Nephron progenitor cell (in vitro differentiated cells): ENCODE measurements around the gene TMEM182.

ENCODE experiments used
- DNase-seq: peaks from one replicate; pipeline ENCODE4 v3.0.0; 2021
- H3K27ac Mint-ChIP-seq: 2 replicates; pipeline ENCODE4 v1.8.0; 2021; ENCODE audit warnings: mild to moderate bottlenecking, moderate library complexity, mixed read lengths
- H3K27me3 Mint-ChIP-seq: 2 replicates; pipeline ENCODE4 v1.8.0; 2021; ENCODE audit warnings: mild to moderate bottlenecking, low read depth, mixed read lengths; ENCODE audit not compliant: poor library complexity
- H3K36me3 Mint-ChIP-seq: 2 replicates; pipeline ENCODE4 v1.8.0; 2021; ENCODE audit warnings: low read depth, mixed read lengths
- H3K4me1 Mint-ChIP-seq: 2 replicates; pipeline ENCODE4 v1.8.0; 2021; ENCODE audit warnings: mixed read lengths
- H3K4me3 Mint-ChIP-seq: 2 replicates; pipeline ENCODE4 v1.8.0; 2021; ENCODE audit warnings: mild to moderate bottlenecking, moderate library complexity, mixed read lengths
- H3K9me3 Mint-ChIP-seq: 2 replicates; pipeline ENCODE4 v1.8.0; 2021; ENCODE audit warnings: mild to moderate bottlenecking, moderate library complexity, mixed read lengths
- CTCF ChIP-seq: fragments of 200-600 bp; sonication (generic); IDR thresholded peaks from 2 replicates; pipeline ENCODE4 v1.5.0; 2021; ENCODE audit warnings: antibody characterized with exemption

The TMEM182 gene

DNA sequence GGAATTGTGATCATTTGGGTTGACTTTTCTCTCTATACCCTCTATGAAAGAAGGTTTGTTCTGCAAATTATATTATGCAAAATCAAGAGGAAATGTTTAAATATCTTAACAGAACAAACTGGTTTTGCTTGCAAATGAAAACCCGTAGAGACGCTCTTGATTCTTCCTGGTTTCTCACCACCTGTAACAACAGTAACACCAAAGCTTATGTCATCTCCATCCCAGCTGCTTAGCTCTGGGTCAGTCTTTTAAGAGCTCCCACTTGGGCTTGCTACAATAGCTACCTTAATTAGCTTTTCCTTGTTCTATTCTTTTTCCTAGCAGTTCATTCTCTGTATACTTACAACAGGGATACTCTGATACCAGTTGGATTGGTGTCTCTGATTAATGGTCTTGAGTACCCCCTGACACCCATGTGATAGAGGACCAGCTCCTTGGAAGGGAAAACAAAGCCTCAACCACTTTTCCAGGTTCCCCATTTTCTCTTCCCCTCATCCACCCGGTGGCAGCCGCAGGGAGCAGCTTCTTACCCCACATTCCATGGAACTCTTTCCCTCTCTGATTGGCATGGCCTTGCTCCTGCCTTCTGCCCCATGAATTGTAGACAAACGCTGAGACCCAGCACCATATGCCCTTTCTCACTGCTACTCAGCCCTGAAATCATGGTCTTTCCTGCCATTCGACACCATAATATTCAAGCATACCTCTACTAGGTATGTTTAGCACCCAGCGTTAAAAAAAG lies 27.7 kb downstream of the TMEM182 start:
- Mint-ChIP-seq H3K4me3 (no peak overlapping the region), H3K4me1 (peaks cover 28% of the 10 kb centered on the region), H3K36me3 (peaks cover 37% of the 10 kb centered on the region), H3K27ac (no peak overlapping the region), H3K9me3 (no peaks in the 10 kb centered on the region), H3K27me3 (no peaks in the 10 kb centered on the region)
- TF ChIP-seq CTCF = no peak
- no peak for DNase-seq

GRCh38 chr2:102790091-102790455 lies 28.2 kb downstream of the TMEM182 start:
- H3K27me3 Mint-ChIP-seq = no peaks in the 10 kb centered on the region
- no peak overlapping the region for H3K4me3 Mint-ChIP-seq
- H3K4me1 Mint-ChIP-seq = peaks cover 28% of the 10 kb centered on the region
- peaks cover 36% of the 10 kb centered on the region for H3K36me3 Mint-ChIP-seq
- TF ChIP-seq CTCF = no peak
- DNase-seq = no peak
- no peak overlapping the region for H3K27ac Mint-ChIP-seq
- no peaks in the 10 kb centered on the region for H3K9me3 Mint-ChIP-seq

- DNase-seq = no peak
- no peak for TF ChIP-seq CTCF
- peak overlapping the region; percentile 90 for H3K27ac Mint-ChIP-seq
- H3K4me3 Mint-ChIP-seq = no peak overlapping the region
- peaks cover 35% of the 10 kb centered on the region for H3K36me3 Mint-ChIP-seq
- H3K9me3 Mint-ChIP-seq = peaks cover under 1% of the 10 kb centered on the region
- H3K4me1 Mint-ChIP-seq = peaks cover 45% of the 10 kb centered on the region
- no peaks in the 10 kb centered on the region for H3K27me3 Mint-ChIP-seq
These were observed 30.9 kb downstream of the TMEM182 start for GRCh38 chr2:102792568-102793208.

GRCh38 chr2:102795641-102796040 lies 33.8 kb downstream of the TMEM182 start:
- no peak overlapping the region for H3K4me3 Mint-ChIP-seq
- TF ChIP-seq CTCF = no peak
- peaks cover 27% of the 10 kb centered on the region for H3K9me3 Mint-ChIP-seq
- H3K4me1 Mint-ChIP-seq = peaks cover 28% of the 10 kb centered on the region
- DNase-seq = no peak
- peaks cover 63% of the 10 kb centered on the region for H3K36me3 Mint-ChIP-seq
- no peaks in the 10 kb centered on the region for H3K27me3 Mint-ChIP-seq
- peak overlapping the region; percentile 72 for H3K27ac Mint-ChIP-seq

DNA sequence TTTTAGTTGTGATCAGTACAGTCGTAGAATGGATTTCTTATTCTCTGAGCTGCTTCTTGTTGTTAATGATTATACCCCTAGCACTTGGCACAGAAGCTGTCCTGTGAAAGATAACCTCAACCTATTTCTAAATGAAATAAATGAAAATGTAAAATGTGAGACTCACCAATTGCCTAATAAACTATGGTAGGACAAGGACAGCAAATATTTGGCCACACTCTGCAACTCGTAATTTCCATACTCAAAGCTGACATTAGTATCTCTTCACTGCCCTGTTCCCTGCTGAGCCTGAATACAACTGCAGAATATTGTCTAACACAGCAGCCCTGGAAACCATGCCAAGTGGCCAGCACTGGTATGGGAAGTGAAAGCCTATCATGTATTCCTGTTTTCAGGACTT lies 34.5 kb downstream of the TMEM182 start:
- TF ChIP-seq CTCF = no peak
- H3K36me3 Mint-ChIP-seq = peaks cover 70% of the 10 kb centered on the region
- no peak overlapping the region for H3K27ac Mint-ChIP-seq
- no peaks in the 10 kb centered on the region for H3K27me3 Mint-ChIP-seq
- H3K4me3 Mint-ChIP-seq = no peak overlapping the region
- no peak for DNase-seq
- peaks cover 28% of the 10 kb centered on the region for H3K4me1 Mint-ChIP-seq
- peaks cover 34% of the 10 kb centered on the region for H3K9me3 Mint-ChIP-seq

- H3K4me1 Mint-ChIP-seq = peaks cover 27% of the 10 kb centered on the region
- peaks cover 46% of the 10 kb centered on the region for H3K9me3 Mint-ChIP-seq
- no peak overlapping the region for H3K27ac Mint-ChIP-seq
- no peaks in the 10 kb centered on the region for H3K27me3 Mint-ChIP-seq
- H3K4me3 Mint-ChIP-seq = no peak overlapping the region
- no peak for DNase-seq
- H3K36me3 Mint-ChIP-seq = peaks cover 81% of the 10 kb centered on the region
- TF ChIP-seq CTCF = no peak
These were observed 35.7 kb downstream of the TMEM182 start for GRCh38 chr2:102797486-102797885.
